Mesothelial cell of epicardium (in vitro differentiated cells): ENCODE data around the gene EFCAB5. TPM values are rescaled to one million over a fixed set of nuclear protein-coding genes. Genes with fewer than 3 reads are reported as not detected.
"Not testable (repeated sequence)": the region's sequence is repeated elsewhere in the genome, so short reads cannot be mapped to it uniquely, and the experiment has no call there.

Experiments
- DNase-seq, 2 experiments: peaks; one replicate each; pipeline ENCODE4 v3.0.0; 2021; ENCODE audit warnings: low spot score in 2 of 2; ENCODE audit not compliant: unreplicated experiment in 2 of 2
- H3K27ac Mint-ChIP-seq: 2 replicates; pipeline ENCODE4 v1.8.0; 2021; ENCODE audit warnings: mixed read lengths
- H3K27me3 Mint-ChIP-seq: 2 replicates; pipeline ENCODE4 v1.8.0; 2021; ENCODE audit warnings: low read depth, mixed read lengths
- H3K36me3 Mint-ChIP-seq: 2 replicates; pipeline ENCODE4 v1.8.0; 2021; ENCODE audit warnings: mixed read lengths
- H3K4me1 Mint-ChIP-seq: 2 replicates; pipeline ENCODE4 v1.8.0; 2021; ENCODE audit warnings: mixed read lengths
- H3K4me3 Mint-ChIP-seq: 2 replicates; pipeline ENCODE4 v1.8.0; 2021; ENCODE audit warnings: mild to moderate bottlenecking, moderate library complexity, mixed read lengths
- H3K9me3 Mint-ChIP-seq: 2 replicates; pipeline ENCODE4 v1.8.0; 2021; ENCODE audit warnings: mixed read lengths
- total RNA-seq: library from RNA; stranded (reverse); gene quantifications from 3 replicates; pipeline ENCODE4 v1.2.1, GENCODE V29; 2021
- TF ChIP-seq, protein P1 (sequence below): fragments of 200-600 bp; sonication (generic); IDR thresholded peaks from one replicate; pipeline ENCODE4 v1.5.0; 2021; ENCODE audit warnings: antibody characterized with exemption; ENCODE audit not compliant: unreplicated experiment

Gene EFCAB5
- total RNA-seq = 0.52 to 0.80 TPM (median 0.58 TPM) in 3 replicates

DNA sequence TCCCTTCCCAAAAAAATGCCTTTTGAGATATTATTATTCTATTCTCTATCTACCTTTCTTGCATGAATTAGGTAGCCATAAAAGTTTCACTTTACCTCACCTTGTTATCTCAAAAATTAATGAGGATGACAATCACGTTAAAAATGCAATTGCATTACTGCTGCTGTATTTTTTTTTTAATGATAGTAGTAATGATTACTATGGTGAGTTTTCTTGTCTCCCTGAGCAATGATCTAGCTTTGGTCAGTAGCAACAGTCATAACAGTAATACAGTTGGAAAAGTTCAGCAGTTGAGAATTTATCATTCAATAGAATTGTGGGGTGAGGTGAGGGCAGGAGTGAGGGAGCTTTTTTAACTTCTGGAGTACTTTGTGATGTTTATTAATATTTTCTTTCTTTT is at the start of gene EFCAB5:
Gene EFCAB5 (plus strand): TSS at position 301 of the 400 bp plus-strand sequence. CDS start 163 bp downstream, outside the sequence.
- no peak within 1 kb of the TSS for H3K27ac Mint-ChIP-seq
- H3K36me3 Mint-ChIP-seq = no peaks in the 10 kb centered on the region
- TF ChIP-seq, protein P1, sequence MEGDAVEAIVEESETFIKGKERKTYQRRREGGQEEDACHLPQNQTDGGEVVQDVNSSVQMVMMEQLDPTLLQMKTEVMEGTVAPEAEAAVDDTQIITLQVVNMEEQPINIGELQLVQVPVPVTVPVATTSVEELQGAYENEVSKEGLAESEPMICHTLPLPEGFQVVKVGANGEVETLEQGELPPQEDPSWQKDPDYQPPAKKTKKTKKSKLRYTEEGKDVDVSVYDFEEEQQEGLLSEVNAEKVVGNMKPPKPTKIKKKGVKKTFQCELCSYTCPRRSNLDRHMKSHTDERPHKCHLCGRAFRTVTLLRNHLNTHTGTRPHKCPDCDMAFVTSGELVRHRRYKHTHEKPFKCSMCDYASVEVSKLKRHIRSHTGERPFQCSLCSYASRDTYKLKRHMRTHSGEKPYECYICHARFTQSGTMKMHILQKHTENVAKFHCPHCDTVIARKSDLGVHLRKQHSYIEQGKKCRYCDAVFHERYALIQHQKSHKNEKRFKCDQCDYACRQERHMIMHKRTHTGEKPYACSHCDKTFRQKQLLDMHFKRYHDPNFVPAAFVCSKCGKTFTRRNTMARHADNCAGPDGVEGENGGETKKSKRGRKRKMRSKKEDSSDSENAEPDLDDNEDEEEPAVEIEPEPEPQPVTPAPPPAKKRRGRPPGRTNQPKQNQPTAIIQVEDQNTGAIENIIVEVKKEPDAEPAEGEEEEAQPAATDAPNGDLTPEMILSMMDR = no peak
- DNase-seq = no peak
- no peaks in the 10 kb centered on the region for H3K4me1 Mint-ChIP-seq
- H3K4me3 Mint-ChIP-seq = no peak within 1 kb of the TSS
- no peaks in the 10 kb centered on the region for H3K9me3 Mint-ChIP-seq
- H3K27me3 Mint-ChIP-seq = no peaks in the 10 kb centered on the region

DNA sequence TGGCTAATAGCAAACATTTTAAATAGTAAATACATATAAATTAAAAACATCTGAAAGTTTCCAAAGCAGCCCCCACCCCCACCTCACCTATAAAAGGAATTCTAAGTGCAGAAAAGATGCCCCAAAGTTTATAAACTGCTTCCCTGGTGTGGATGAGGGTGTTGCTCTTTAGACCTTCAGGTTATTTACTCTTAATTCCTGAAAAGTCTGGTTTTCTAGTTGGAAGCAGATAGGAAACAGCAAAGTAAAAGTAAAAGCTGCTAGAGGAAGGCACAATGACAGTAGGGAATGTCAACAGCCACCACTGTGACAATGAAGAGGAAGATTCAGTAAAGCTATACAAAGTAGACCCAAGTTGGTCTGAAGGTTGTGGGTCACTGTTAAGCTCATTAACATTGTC is 49.2 kb upstream of the EFCAB5 start:
- H3K4me1 Mint-ChIP-seq = no peaks in the 10 kb centered on the region

DNA sequence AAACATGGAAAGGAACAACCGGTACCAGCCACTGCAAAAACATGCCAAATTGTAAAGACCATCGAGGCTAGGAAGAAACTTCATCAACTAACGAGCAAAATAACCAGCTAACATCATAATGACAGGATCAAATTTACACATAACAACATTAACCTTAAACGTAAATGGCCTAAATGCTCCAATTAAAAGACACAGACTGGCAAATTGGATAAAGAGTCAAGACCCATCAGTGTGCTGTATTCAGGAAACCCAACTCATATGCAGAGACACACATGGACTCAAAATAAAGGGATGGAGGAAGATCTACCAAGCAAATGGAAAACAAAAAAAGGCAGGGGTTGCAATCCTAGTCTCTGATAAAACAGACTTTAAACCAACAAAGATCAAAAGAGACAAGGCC is 44.3 kb upstream of the EFCAB5 start:
- peaks cover 27% of the 10 kb centered on the region for H3K9me3 Mint-ChIP-seq
- not testable (repeated sequence) for H3K4me1 Mint-ChIP-seq, H3K27ac Mint-ChIP-seq, H3K27me3 Mint-ChIP-seq, DNase-seq, H3K4me3 Mint-ChIP-seq, H3K36me3 Mint-ChIP-seq

More for the DNA sequence above, 49.2 kb upstream of the EFCAB5 start:
- TF ChIP-seq, protein P1 = no peak
- Mint-ChIP-seq H3K4me3 (no peak overlapping the region), H3K27me3 (no peaks in the 10 kb centered on the region), H3K36me3 (peaks cover 9% of the 10 kb centered on the region), H3K9me3 (peaks cover 30% of the 10 kb centered on the region), H3K27ac (no peak overlapping the region)
- no peak for DNase-seq

DNA sequence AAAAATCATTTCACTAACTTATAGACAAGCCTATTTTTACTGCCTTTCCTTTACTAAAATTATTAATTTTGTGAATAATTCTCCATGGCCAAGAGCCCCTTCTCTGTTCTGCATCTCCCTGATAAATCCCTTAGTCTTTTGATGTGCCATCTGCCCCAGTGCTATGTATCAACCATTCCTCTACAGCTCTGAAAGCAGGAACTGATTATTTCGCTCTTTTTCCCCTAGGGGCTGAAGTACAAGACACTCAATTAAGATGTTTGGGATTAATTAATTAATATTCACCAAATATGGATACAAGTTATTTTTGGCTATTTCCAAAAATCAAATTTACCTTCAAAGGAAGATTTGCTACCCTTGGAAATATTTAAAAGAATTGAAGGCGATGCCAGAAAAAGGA is 38.0 kb upstream of the EFCAB5 start:
- Mint-ChIP-seq H3K4me3 (no peak overlapping the region), H3K36me3 (peaks cover 15% of the 10 kb centered on the region), H3K4me1 (no peaks in the 10 kb centered on the region), H3K27me3 (no peaks in the 10 kb centered on the region), H3K9me3 (peaks cover 26% of the 10 kb centered on the region), H3K27ac (no peak overlapping the region)
- DNase-seq = no peak
- TF ChIP-seq, protein P1 = no peak

DNA sequence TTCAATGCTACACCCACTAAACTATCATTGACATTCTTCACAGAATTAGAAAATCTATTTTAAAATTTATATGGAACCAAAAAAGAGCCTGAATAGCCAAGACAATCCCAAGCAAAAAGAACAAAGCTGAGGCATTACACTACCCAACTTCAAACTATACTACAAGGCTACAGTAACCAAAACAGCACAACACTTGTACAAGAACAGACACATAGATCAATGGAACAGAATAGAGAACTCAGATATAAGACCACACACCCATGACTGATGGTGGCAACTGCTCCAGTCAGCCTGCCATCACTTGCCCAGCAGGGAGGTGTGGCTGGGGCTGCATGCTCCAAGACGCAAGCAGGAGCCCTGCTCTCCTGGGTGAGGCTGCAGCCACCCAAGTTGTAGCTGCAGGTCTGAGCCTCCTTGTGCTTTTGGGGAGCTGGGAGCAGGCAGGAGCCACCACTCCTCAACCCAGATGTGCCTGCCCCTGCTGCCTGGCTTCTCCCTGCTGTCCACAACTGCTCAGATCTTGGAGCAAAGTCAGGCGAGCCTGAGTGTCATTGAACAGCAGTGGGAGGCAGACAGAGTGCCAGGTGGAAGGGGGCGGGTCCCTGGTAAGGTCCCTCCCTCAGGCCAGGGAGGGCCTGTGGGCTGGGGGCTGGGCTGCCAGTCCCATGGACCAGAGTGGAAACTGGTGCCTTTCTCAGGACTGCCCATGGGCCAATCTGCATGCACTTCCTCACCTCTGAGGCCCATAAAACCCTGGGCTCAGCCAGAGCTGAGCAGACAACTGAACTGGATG is 36.2 kb upstream of the EFCAB5 start:
- peaks cover 26% of the 10 kb centered on the region for H3K9me3 Mint-ChIP-seq

DNA sequence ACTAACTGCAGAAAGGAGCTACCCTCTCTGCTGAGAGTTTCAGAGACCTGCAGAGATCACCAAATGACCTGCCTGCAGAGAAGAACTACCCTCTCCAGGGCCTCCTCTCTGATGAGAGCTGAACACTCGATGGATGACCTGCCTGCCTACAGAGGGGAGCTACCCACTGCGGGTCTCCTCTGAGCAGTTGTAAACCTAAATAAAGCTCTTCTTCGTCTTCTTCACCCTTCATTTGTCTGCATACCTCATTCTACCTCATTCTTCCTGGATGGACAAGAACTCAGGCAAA is 35.6 kb upstream of the EFCAB5 start:
- H3K4me3 Mint-ChIP-seq = no peak overlapping the region
- TF ChIP-seq, protein P1 = no peak
- H3K27me3 Mint-ChIP-seq = no peaks in the 10 kb centered on the region
- H3K27ac Mint-ChIP-seq = no peak overlapping the region
- peaks cover 15% of the 10 kb centered on the region for H3K36me3 Mint-ChIP-seq
- no peaks in the 10 kb centered on the region for H3K4me1 Mint-ChIP-seq
- peaks cover 26% of the 10 kb centered on the region for H3K9me3 Mint-ChIP-seq
- DNase-seq = no peak

More for the DNA sequence above, 36.2 kb upstream of the EFCAB5 start:
- Mint-ChIP-seq H3K4me1 (no peaks in the 10 kb centered on the region), H3K4me3 (no peak overlapping the region), H3K27me3 (no peaks in the 10 kb centered on the region), H3K36me3 (peaks cover 15% of the 10 kb centered on the region), H3K27ac (no peak overlapping the region)
- no peak for DNase-seq
- TF ChIP-seq, protein P1 = no peak
